A549 treated with ZK216348 at 1 μM for 4 hours (cell line): ENCODE measurements around the gene C2CD4B. TPM values are rescaled to one million over a fixed set of nuclear protein-coding genes. Genes with fewer than 3 reads are reported as not detected.

Experiments used
- total RNA-seq: library from RNA; stranded (reverse); fragments of 200-300 nt; extraction: Qiagen RNA extraction; gene quantifications from 5 replicates; pipeline ENCODE4 v1.2.3, GENCODE V29; 2022; ENCODE audit warnings: low read depth

Gene C2CD4B, protein sequence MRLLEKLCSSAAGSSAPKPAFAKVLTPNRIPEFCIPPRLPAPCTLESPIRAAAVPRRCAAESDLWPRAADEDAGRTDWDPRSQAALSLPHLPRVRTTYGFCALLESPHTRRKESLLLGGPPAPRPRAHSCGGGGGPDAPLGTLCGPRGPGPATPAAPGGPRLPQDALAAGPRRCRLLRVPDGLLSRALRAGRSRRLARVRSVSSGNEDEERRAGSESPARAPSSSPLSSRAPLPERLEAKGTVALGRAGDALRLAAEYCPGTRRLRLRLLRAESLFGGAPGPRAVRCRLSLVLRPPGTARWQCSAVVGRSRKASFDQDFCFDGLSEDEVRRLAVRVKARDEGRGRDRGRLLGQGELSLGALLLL
- total RNA-seq: 0.16 to 0.46 TPM (median 0.21 TPM) in 3 of 5 replicates, not detected in the others

DNA sequence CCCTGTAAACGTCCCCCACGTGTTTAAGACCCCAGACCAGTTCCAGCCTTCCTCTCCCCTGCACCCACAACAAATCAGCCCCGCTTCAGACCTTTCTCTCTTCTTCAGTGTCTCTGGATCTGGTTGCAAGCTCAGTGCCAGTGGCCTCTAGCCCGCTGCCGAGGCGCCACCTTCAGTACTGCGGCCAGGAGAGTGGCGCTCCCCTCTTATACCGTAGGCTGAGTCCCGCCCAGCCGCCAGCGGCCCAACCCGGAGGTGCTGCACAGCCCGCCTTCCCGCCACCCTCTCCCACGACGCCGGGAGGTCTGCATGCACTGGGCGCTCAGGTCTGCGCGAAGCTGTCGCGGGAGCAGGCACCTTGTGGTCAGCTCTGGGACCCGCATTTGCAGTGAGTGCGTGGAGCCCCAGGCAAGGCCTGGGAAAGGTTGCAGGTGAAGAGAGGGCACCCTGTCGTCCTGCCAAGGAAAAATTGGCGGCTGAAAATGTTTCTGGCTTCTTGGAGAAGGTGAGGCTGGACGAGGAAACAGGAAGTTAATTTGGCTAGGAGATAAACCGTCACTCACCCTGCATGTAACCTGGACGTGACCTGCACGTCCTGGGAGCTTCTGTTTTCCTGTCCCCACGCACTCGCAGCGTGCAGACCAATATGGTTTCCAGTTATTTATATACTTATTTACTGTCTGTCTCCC is at the start of gene C2CD4B:
TSS of gene C2CD4B (minus strand) at position 182 of the 689 bp plus-strand sequence. CDS start 301 bp downstream, outside the sequence.

Other genes starting within 250 kb of the C2CD4B start
- gene VPS13C, start 104.8 kb downstream of the C2CD4B start, total RNA-seq: 9.0 to 12.7 TPM (median 11.5 TPM) in 5 replicates
- 0.09 to 0.18 TPM (median 0.15 TPM) in 4 of 5 replicates, not detected in the other for gene C2CD4A, start 98.3 kb downstream of the C2CD4B start, total RNA-seq
- 5.6 to 8.9 TPM (median 6.1 TPM) in 5 replicates for gene TLN2, start 225.3 kb upstream of the C2CD4B start, total RNA-seq